Esophagus muscularis mucosa (tissue), 4 donors: ENCODE measurements around the gene CXCR1. TPM values are rescaled to one million over a fixed set of nuclear protein-coding genes. Genes with fewer than 3 reads are reported as not detected.

ENCODE experiments used
- DNase-seq: peaks from one replicate; pipeline ENCODE4 v3.0.0-alpha.2; 2017; ENCODE audit errors: extremely low spot score
- H3K27ac ChIP-seq, 4 donors: fragments of 200-600 bp; sonication (generic); replicated peaks in 1 of 4; 1 replicate in 3 of 4; 2 replicates in 1 of 4; pipeline ENCODE4 v1.5.1; 2016 to 2019; ENCODE audit warnings: mild to moderate bottlenecking in 1 of 4
- H3K27me3 ChIP-seq, 4 donors: fragments of 200-600 bp; sonication (generic); one replicate each; pipeline versions ENCODE4 v1.5.1 to v1.6.0; 2016 to 2019
- H3K36me3 ChIP-seq, 4 donors: fragments of 200-600 bp; sonication (generic); one replicate each; pipeline ENCODE4 v1.5.1; 2016 to 2019
- H3K4me1 ChIP-seq, 4 donors: fragments of 200-600 bp; sonication (generic); one replicate each; pipeline ENCODE4 v1.5.1; 2016 to 2019
- H3K4me3 ChIP-seq, 4 donors: fragments of 200-600 bp; sonication (generic); 1 replicate in 2 of 4; 2 replicates in 2 of 4; pipeline ENCODE4 v1.5.1; 2016 to 2019; ENCODE audit warnings: mild to moderate bottlenecking in 4 of 4, moderate library complexity in 1 of 4
- H3K9me3 ChIP-seq, 4 donors: fragments of 200-600 bp; sonication (generic); 1 replicate in 3 of 4; 2 replicates in 1 of 4; pipeline ENCODE4 v1.5.1; 2016 to 2019
- CTCF ChIP-seq, 3 experiments: fragments of 200-600 bp in 2 of 3; fragments of 450-650 bp in 1 of 3; sonication (generic) in 2 of 3; IDR thresholded peaks; one replicate each; pipeline ENCODE4 v1.5.1; 2017 to 2019; ENCODE audit warnings: antibody characterized with exemption in 3 of 3, mild to moderate bottlenecking in 2 of 3, moderate library complexity in 1 of 3
- EP300 ChIP-seq: sonication (generic); formaldehyde crosslinking; IDR thresholded peaks from one replicate; pipeline ENCODE4 v1.6.1; 2017; ENCODE audit warnings: antibody characterized with exemption
- POLR2A ChIP-seq: fragments of 450-650 bp; IDR thresholded peaks from one replicate; pipeline ENCODE4 v1.6.1; 2017; ENCODE audit warnings: antibody characterized with exemption, moderate library complexity, mild to moderate bottlenecking, low read depth
- POLR2AphosphoS5 ChIP-seq, 2 donors: sonication (generic); formaldehyde crosslinking; IDR thresholded peaks; one replicate each; pipeline ENCODE4 v1.6.1; 2017; ENCODE audit warnings: antibody characterized with exemption in 2 of 2
- WGBS: methylation state at CpG from one replicate; pipeline ENCODE4 v1.1.5; 2018; 5-methylcytosine and 5-hydroxymethylcytosine counted together
- intact Hi-C: fragments of 100-400 bp; cut with DNase I; formaldehyde crosslinking; loops from one replicate; pipeline ENCODE4 v1.15.1; 2023
- total RNA-seq, 4 donors: library from RNA; depleted of rRNA; stranded (reverse); fragments of >200 nt; gene quantifications; one replicate each; pipeline versions ENCODE4 v1.1.0 to v1.2.1, GENCODE V29; 2016

The CXCR1 gene
- total RNA-seq, 4 donors from 2014 or later, result 0.13 to 4.0 TPM; not detected in 2

DNA sequence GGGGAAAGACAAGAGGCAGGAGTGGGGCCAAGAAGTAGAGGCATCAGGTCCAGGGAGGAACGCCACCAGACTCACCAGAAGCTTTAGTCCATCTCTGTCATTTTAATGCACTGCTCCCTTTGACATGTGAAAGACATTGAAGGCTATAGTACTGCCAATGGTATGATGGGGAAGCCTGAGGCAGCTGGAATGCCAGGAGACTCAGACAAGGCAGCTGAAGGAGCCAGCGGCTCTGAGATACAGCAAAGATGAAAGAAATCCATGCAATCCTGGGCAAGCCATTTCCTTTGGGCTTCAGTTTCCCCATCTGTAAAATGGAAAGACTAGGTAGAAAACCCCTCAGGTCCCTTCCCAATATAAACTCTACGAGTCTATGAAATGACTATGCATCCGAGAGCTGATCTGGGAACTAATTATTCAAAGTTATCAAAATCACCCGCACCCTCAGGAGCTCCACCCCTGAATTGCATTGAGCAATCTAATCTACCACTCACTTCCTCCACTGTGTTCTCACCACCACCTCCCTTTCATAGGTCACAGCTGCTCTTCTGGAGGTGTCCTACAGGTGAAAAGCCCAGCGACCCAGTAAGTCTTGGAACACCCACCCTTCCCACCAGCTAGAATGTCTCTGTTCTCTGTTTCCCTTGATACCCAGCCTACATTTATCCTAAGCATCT is 37.8 kb downstream of the CXCR1 start:
- H3K4me3 ChIP-seq, result no peak overlapping the region
- no peak overlapping the region for H3K27ac ChIP-seq
- H3K27me3 ChIP-seq, result peaks cover 0 to 25% (median 0%) of the 10 kb centered on the region in 4 donors
- no peaks in the 10 kb centered on the region for H3K9me3 ChIP-seq
- DNase-seq, result no peak
- intact Hi-C loops, result no loop called here
- 80% methylated on average over 6 of the region's 6 CpGs for WGBS
- H3K4me1 ChIP-seq, result no peaks in the 10 kb centered on the region
- no peaks in the 10 kb centered on the region for H3K36me3 ChIP-seq
- TF ChIP-seq POLR2A, result no peak
- TF ChIP-seq POLR2AphosphoS5 (IDR thresholded peaks at IDR 0.05), result no peak
- TF ChIP-seq CTCF (IDR thresholded peaks at IDR 0.05), result no peak
- TF ChIP-seq EP300, result no peak

DNA sequence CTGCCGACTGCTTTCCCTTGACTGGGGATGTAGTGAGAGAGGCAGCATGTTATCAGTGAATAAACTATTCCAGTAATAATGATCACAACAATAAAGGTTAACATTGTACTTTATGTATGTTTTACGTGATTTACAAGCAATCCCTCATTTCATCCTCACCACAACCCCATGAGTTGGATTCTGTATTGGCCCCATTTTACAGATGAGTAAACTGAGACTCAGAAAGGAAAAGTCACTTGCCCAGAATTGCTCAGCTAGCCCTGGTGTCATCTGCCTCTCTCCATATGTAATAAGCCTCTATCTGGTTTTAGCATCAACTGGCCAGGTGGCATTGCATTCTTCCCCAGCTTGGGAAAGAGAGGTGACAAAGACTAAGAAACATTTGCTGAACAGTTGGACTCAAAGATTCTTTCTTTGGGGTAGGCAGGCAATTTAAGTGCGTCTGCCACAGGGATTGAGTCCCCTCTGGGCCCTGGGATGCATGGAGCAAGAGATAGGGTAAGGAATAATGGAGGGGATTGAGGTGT is 38.8 kb downstream of the CXCR1 start:
- intact Hi-C loops, result no loop called here
- Histone ChIP-seq H3K9me3 (peaks cover 0 to 3% (median 2%) of the 10 kb centered on the region in 4 donors), H3K27me3 (peaks cover 0 to 20% (median 0%) of the 10 kb centered on the region in 4 donors), H3K36me3 (no peaks in the 10 kb centered on the region), H3K27ac (no peak overlapping the region), H3K4me1 (no peaks in the 10 kb centered on the region), H3K4me3 (no peak overlapping the region)
- no peak for DNase-seq
- TF ChIP-seq POLR2AphosphoS5 (IDR thresholded peaks at IDR 0.05), result no peak
- no peak for TF ChIP-seq POLR2A
- TF ChIP-seq CTCF (IDR thresholded peaks at IDR 0.05), result no peak
- TF ChIP-seq EP300, result no peak
- WGBS, result 91% methylated on average over 3 of the region's 3 CpGs

GRCh38 chr2:218125626-218126080 is 41.1 kb downstream of the CXCR1 start, which contains the start of gene CXCR2:
Gene CXCR2, plus strand, starts transcription at chr2:218126028. Its CDS starts 8,774 bp downstream, at chr2:218134802.
- Histone ChIP-seq H3K4me3 (no peak within 1 kb of the TSS), H3K9me3 (peaks cover 0 to 26% (median 19%) of the 10 kb centered on the region in 4 donors), H3K27me3 (peaks cover 0 to 20% (median 0%) of the 10 kb centered on the region in 4 donors), H3K27ac (no peak within 1 kb of the TSS), H3K36me3 (no peaks in the 10 kb centered on the region), H3K4me1 (no peaks in the 10 kb centered on the region)
- intact Hi-C loops, result no loop called here
- no peak for TF ChIP-seq POLR2AphosphoS5 (IDR thresholded peaks at IDR 0.05)
- no peak for TF ChIP-seq CTCF (IDR thresholded peaks at IDR 0.05)
- TF ChIP-seq EP300, result no peak
- WGBS, result 54% methylated on average over 8 of the region's 8 CpGs
- DNase-seq, result no peak

DNA sequence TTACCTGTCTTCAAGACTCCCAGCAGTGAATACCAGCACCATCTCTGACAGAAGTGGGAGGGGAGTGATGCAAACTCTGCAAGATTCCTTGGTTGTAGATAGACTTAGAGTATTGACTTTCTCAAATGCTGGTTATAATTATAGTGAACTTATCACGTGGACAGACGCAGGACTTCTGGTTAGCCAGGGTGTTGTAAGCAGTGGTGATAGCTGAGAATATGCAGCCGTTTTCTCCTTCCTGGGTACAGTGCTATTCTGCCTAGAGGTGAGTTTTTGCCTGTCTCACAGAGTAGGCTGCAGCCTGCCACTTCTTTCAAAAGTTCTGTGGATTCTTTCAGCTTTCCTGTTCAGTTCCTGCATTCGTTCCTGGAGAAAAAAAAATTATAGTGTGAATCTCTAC is 41.7 kb downstream of the CXCR1 start:
- no peak overlapping the region for H3K4me3 ChIP-seq
- TF ChIP-seq POLR2A (no peak), CTCF (IDR thresholded peaks at IDR 0.05) (no peak), EP300 (no peak), POLR2AphosphoS5 (IDR thresholded peaks at IDR 0.05) (no peak)
- WGBS, result 31% methylated on average over 4 of the region's 4 CpGs

More for the DNA sequence above, 41.7 kb downstream of the CXCR1 start:
- H3K9me3 ChIP-seq, result peaks cover 0 to 27% (median 19%) of the 10 kb centered on the region in 4 donors
- DNase-seq, result no peak
- H3K27ac ChIP-seq, result no peak overlapping the region
- intact Hi-C loops, result no loop called here
- no peaks in the 10 kb centered on the region for H3K36me3 ChIP-seq
- H3K27me3 ChIP-seq, result peaks cover 0 to 20% (median 0%) of the 10 kb centered on the region in 4 donors
- H3K4me1 ChIP-seq, result no peaks in the 10 kb centered on the region
